ENCODE results near the gene HIRIP3.

HIRIP3 gene

DNA sequence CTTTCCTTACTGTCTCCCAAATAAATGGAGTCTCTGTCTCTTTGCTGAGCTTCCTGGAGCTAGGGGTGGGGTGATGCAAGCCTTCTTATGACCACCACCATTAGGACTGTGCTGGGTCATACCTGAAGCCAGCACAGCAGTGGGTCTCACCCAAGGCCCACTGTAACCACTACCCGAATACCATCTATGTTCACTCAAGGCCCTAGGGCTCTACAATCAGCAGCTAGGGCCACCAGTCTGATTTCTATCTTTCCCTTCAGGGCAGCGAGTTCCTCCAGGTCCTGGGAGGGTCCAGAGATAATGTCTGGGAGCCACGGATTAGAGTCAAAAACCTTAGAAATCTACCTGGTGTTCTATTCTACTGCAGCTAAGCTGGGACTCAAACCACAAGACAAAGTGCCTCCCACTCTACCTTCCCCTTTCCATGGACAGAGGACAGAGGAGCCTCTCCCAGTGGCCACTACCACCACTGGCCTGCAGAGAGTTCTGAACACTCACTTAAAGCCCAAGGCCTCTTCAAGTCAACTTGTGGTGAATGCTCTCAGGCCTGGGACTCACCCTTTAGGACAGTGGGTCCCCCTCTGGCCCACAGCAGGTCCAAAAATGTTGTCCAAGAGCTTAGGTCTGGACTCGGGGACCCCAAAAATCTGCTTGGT is 44.5 kb downstream of the HIRIP3 start:
- DNase-seq, result no peak
- Mint-ChIP-seq H3K36me3 (ENCODE audit: low read depth) (no peaks in the 10 kb centered on the region), H3K4me1 (ENCODE audit: low read depth) (no peaks in the 10 kb centered on the region), H3K27me3 (no peaks in the 10 kb centered on the region), H3K9me3 (peaks cover 3% of the 10 kb centered on the region), H3K4me3 (no peak overlapping the region), H3K27ac (no peak overlapping the region)

DNA sequence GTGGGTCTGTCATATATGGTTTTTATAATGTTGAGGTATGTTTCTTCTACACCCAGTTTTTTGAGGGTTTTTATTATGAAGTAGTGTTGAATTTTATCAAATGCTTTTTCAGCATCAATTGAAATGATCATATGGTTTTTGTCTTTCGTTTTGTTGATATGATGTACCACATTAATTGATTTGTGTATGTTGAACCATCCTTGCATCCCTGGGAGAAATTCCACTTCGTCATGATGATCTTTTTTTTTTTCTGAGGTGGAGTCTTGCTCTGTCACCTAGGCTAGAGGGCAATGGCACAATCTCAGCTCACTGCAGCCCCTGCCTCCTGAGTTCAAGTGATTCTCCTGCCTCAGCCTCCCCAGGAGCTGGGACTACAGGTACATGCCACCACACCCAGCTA is 47.5 kb downstream of the HIRIP3 start:
- DNase-seq, result no peak
- H3K36me3 Mint-ChIP-seq (ENCODE audit: low read depth), result no peaks in the 10 kb centered on the region
- H3K27ac Mint-ChIP-seq, result no peak overlapping the region
- peaks cover 9% of the 10 kb centered on the region for H3K4me1 Mint-ChIP-seq (ENCODE audit: low read depth)
- H3K27me3 Mint-ChIP-seq, result no peaks in the 10 kb centered on the region
- peaks cover 3% of the 10 kb centered on the region for H3K9me3 Mint-ChIP-seq
- H3K4me3 Mint-ChIP-seq, result no peak overlapping the region

DNA sequence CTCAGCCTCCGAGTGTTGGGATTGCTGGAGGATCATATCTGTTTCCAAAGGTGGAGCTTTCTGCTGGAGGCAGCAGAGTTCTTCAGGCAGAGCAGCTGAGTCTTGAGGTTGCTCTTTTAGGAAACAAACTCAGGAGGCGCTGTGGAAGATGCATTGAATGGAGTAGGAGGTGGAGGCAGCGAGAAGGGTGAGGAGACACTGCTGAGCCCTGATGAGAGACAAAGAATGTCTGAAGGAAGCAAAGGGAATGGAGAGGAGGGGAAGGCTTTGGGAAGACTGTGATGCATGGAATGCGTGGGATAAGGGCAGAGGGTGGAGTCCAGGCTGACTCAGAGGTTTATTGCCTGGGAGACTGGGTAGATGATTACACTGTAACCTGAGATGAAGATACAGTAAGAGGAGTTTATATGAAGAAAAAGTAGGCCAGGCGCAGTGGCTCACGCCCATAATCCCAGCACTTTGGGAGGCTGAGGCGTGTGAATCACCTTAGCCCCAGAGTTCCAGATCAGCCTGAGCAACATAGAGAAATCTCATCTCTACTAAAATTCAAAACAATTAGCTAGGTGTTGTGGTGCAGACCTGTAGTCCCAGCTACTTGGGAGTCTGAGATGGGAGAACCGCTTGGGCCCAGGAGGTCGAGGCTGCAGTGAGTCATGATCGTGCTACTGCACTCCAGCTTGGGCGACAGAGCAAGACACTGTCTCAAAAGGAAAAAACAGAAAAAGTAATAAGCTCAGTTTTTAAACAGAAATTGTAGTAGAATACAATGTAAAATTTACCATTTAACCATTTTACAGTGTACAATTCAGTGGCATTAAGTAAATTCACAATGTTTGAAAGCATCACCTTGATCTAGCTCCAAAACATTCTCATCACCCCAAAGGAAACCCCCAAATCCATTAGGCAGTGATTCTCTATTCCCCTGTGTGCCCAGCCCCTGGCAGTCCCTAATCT is 51.3 kb downstream of the HIRIP3 start:
- H3K27ac Mint-ChIP-seq, result no peak overlapping the region

More for the DNA sequence above, 51.3 kb downstream of the HIRIP3 start:
- no peak for DNase-seq
- Mint-ChIP-seq H3K9me3 (no peaks in the 10 kb centered on the region), H3K36me3 (ENCODE audit: low read depth) (no peaks in the 10 kb centered on the region), H3K27me3 (no peaks in the 10 kb centered on the region), H3K4me1 (ENCODE audit: low read depth) (peaks cover 12% of the 10 kb centered on the region), H3K4me3 (no peak overlapping the region)

Measured in activated T-cell treated with anti-CD3 and anti-CD28 coated beads, Interleukin-2, amount 50 U/mL, for 24 hours (primary cell).